Measurements from ENCODE around the gene F12.

GRCh38 chr5:177359451-177359851 lies 49.9 kb downstream of the F12 start:
- no peak for TF ChIP-seq CTCF (IDR thresholded peaks at IDR 0.05; ENCODE audit: borderline replicate concordance, extremely low read depth, low read length, poor library complexity, severe bottlenecking)
- TF ChIP-seq EZH2 (IDR thresholded peaks at IDR 0.05; ENCODE audit: borderline replicate concordance, low read depth, low read length, severe bottlenecking) = no peak
